Colonic mucosa (tissue), 4 donors: ENCODE results near the gene RANGRF. TPM values are rescaled to one million over a fixed set of nuclear protein-coding genes. Genes with fewer than 3 reads are reported as not detected.

Experiments used
- DNase-seq: peaks from one replicate; pipeline ENCODE4 v3.0.0-alpha.2; 2020
- H3K27ac ChIP-seq: fragments of 200-600 bp; one replicate; pipeline ENCODE4 v1.8.0; 2021
- H3K27me3 ChIP-seq: fragments of 200-600 bp; one replicate; pipeline ENCODE4 v1.8.0; 2021
- H3K36me3 ChIP-seq: fragments of 200-600 bp; one replicate; pipeline ENCODE4 v1.8.0; 2021
- H3K4me1 ChIP-seq: fragments of 200-600 bp; one replicate; pipeline ENCODE4 v1.8.0; 2021; ENCODE audit warnings: mild to moderate bottlenecking
- H3K4me3 ChIP-seq: fragments of 200-600 bp; one replicate; pipeline ENCODE4 v1.8.0; 2021
- H3K9ac ChIP-seq, 2 donors: one replicate each; pipeline ENCODE4 v1.7.0; 2013; ENCODE audit warnings: control low read depth in 2 of 2, low read depth in 2 of 2, low read length in 2 of 2
- H3K9me3 ChIP-seq: fragments of 200-600 bp; one replicate; pipeline ENCODE4 v1.8.0; 2021
- CTCF ChIP-seq: fragments of 200-600 bp; IDR thresholded peaks from one replicate; pipeline ENCODE4 v1.8.0; 2022; ENCODE audit warnings: antibody characterized with exemption, mild to moderate bottlenecking
- intact Hi-C: fragments of 100-400 bp; cut with DNase I; formaldehyde crosslinking; loops from one replicate; pipeline ENCODE4 v1.14.1; 2022
- total RNA-seq, 2 donors: library from RNA; stranded (reverse); fragmentation: NEBNext Ultra II Directional in 1 of 2; extraction: Animal tissue kit (Norgen Biotek cat#: 25700) in 1 of 2; gene quantifications; one replicate each; pipeline ENCODE4 v1.2.1, GENCODE V29; 2021
- donor health status: healthy.
- donor health status: DM: no; HTN: no; CAD: no.
- donor health status: DM: no; HTN: no; CAD: no.

The RANGRF gene
- total RNA-seq, 2 donors from 2014 or later, result 16.8 to 26.5 TPM

- H3K4me3 ChIP-seq, result no peak overlapping the region
- no peaks in the 10 kb centered on the region for H3K36me3 ChIP-seq
- intact Hi-C loops, result no loop called here
- H3K27me3 ChIP-seq, result no peaks in the 10 kb centered on the region
- no peak overlapping the region for H3K9ac ChIP-seq
- no peak for DNase-seq
- no peak overlapping the region for H3K27ac ChIP-seq
- TF ChIP-seq CTCF, result no peak
- no peaks in the 10 kb centered on the region for H3K4me1 ChIP-seq
- H3K9me3 ChIP-seq, result no peaks in the 10 kb centered on the region
Observed at GRCh38 chr17:8275421-8276290, 12.8 kb upstream of the RANGRF start.

- Histone ChIP-seq H3K4me3 (no peak overlapping the region), H3K4me1 (no peaks in the 10 kb centered on the region), H3K27me3 (no peaks in the 10 kb centered on the region), H3K27ac (no peak overlapping the region), H3K9me3 (no peaks in the 10 kb centered on the region), H3K9ac (no peak overlapping the region), H3K36me3 (no peaks in the 10 kb centered on the region)
- intact Hi-C loops, result no loop called here
- TF ChIP-seq CTCF, result no peak
- no peak for DNase-seq
Observed at GRCh38 chr17:8277317-8277716, 11.2 kb upstream of the RANGRF start.

- Histone ChIP-seq H3K27me3 (no peaks in the 10 kb centered on the region), H3K36me3 (no peaks in the 10 kb centered on the region), H3K4me3 (no peak overlapping the region), H3K9me3 (no peaks in the 10 kb centered on the region), H3K9ac (no peak overlapping the region), H3K4me1 (no peaks in the 10 kb centered on the region), H3K27ac (no peak overlapping the region)
- intact Hi-C loops, result no loop called here
- no peak for DNase-seq
- no peak for TF ChIP-seq CTCF
Observed at GRCh38 chr17:8282345-8282744, 6.1 kb upstream of the RANGRF start.

- H3K9ac ChIP-seq, result no peak overlapping the region
- no peaks in the 10 kb centered on the region for H3K9me3 ChIP-seq
- H3K4me3 ChIP-seq, result no peak overlapping the region
- DNase-seq, result no peak
- intact Hi-C loops, result no loop called here
- no peaks in the 10 kb centered on the region for H3K4me1 ChIP-seq
- no peak for TF ChIP-seq CTCF
- H3K27me3 ChIP-seq, result no peaks in the 10 kb centered on the region
- H3K36me3 ChIP-seq, result no peaks in the 10 kb centered on the region
- no peak overlapping the region for H3K27ac ChIP-seq
Observed at GRCh38 chr17:8283356-8283755, 5.1 kb upstream of the RANGRF start.

- no peaks in the 10 kb centered on the region for H3K27me3 ChIP-seq
- TF ChIP-seq CTCF, result no peak
Observed at GRCh38 chr17:8284126-8284525, 4.3 kb upstream of the RANGRF start.

More at GRCh38 chr17:8284126-8284525, 4.3 kb upstream of the RANGRF start:
- Histone ChIP-seq H3K27ac (no peak overlapping the region), H3K4me3 (no peak overlapping the region), H3K9ac (no peak overlapping the region), H3K36me3 (no peaks in the 10 kb centered on the region), H3K9me3 (no peaks in the 10 kb centered on the region), H3K4me1 (no peaks in the 10 kb centered on the region)
- DNase-seq, result no peak
- intact Hi-C loops, result no loop called here
